H1 (cell line): ENCODE results near the gene ALKBH3. TPM values are rescaled to one million over a fixed set of nuclear protein-coding genes. Genes with fewer than 3 reads are reported as not detected.
A peak's percentile ranks its signal among the peaks of the same experiment; 100 is the strongest.

Experiments
- ATF2 ChIP-seq: IDR thresholded peaks from 2 replicates; pipeline ENCODE4 v1.6.1; 2012; ENCODE audit warnings: low read length, inconsistent platforms
- BACH1 ChIP-seq: IDR thresholded peaks from 2 replicates; pipeline ENCODE4 v1.6.1; 2012; ENCODE audit warnings: low read length, improper control_type of control experiment
- CREB1 ChIP-seq: IDR thresholded peaks from 2 replicates; pipeline ENCODE4 v1.6.1; 2012; ENCODE audit warnings: inconsistent platforms
- CTCF ChIP-seq, 3 experiments: IDR thresholded peaks; 1 replicate in 2 of 3; 2 replicates in 1 of 3; pipeline versions ENCODE4 v1.5.1 to v1.6.1; 2011; ENCODE audit warnings: low read length in 3 of 3, mild to moderate bottlenecking in 3 of 3, inconsistent platforms in 2 of 3, low read depth in 1 of 3, moderate library complexity in 1 of 3; ENCODE audit not compliant: insufficient read depth in 1 of 3; ENCODE audit errors: control extremely low read depth in 1 of 3
- EP300 ChIP-seq, 2 experiments: IDR thresholded peaks; 1 replicate in 1 of 2; 2 replicates in 1 of 2; pipeline ENCODE4 v1.6.1; 2011 to 2012; ENCODE audit warnings: low read depth in 2 of 2, low read length in 2 of 2, mild to moderate bottlenecking in 2 of 2, borderline replicate concordance in 1 of 2, inconsistent platforms in 1 of 2, moderate library complexity in 1 of 2
- KDM4A ChIP-seq: IDR thresholded peaks from one replicate; pipeline ENCODE4 v1.7.1; 2012; ENCODE audit warnings: low read depth, mild to moderate bottlenecking, moderate library complexity, low read length, inconsistent platforms; ENCODE audit not compliant: severe bottlenecking
- NANOG ChIP-seq: IDR thresholded peaks from 2 replicates; pipeline ENCODE4 v1.6.1; 2011; ENCODE audit warnings: low read length, low read depth, mild to moderate bottlenecking, inconsistent platforms; ENCODE audit not compliant: insufficient read depth, poor library complexity, severe bottlenecking
- SP4 ChIP-seq: IDR thresholded peaks from 2 replicates; pipeline ENCODE4 v1.6.1; 2012; ENCODE audit warnings: low read length, inconsistent platforms
- SUZ12 ChIP-seq: fragments of 200-600 bp; sonication (generic); IDR thresholded peaks from 2 replicates; pipeline ENCODE4 v1.6.1; 2012; ENCODE audit warnings: mild to moderate bottlenecking, inconsistent platforms, low read length, moderate library complexity, mixed read lengths
- TAF7 ChIP-seq: optimal IDR thresholded peaks from 2 replicates; pipeline ENCODE3; 2011; ENCODE audit warnings: low read depth, mild to moderate bottlenecking, inconsistent platforms, low read length, moderate library complexity, borderline replicate concordance
- TCF12 ChIP-seq: IDR thresholded peaks from 2 replicates; pipeline ENCODE4 v1.6.1; 2011; ENCODE audit warnings: low read depth, mild to moderate bottlenecking, low read length
- polyA plus RNA-seq, 7 experiments: library from polyadenylated mRNA; depleted of rRNA in 3 of 7; stranded (reverse) in 5 of 7; unstranded in 2 of 7; fragments of >200 nt in 5 of 7; fragments of 200-250 nt in 2 of 7; gene quantifications; 1 replicate in 5 of 7; 2 replicates in 1 of 7; 4 replicates in 1 of 7; pipeline versions ENCODE4 v1.2.1 to v1.2.3, GENCODE V29; 2011 to 2013; ENCODE audit warnings: missing spikeins in 2 of 7, mixed read lengths in 2 of 7
- total RNA-seq: library from RNA; stranded (reverse); fragmentation: NEBNext Ultra II Directional; extraction: Animal tissue kit (Norgen Biotek cat#: 25700); gene quantifications from 2 replicates; pipeline ENCODE4 v1.2.1, GENCODE V29; 2021

The ALKBH3 gene
- total and polyA plus RNA-seq, 2 of the 8 experiments (the other 6 are each of a cell fraction or from before 2014, with no cell fraction given), result 10.5 to 11.4 TPM

GRCh38 chr11:43944761-43945311 lies 64.2 kb downstream of the ALKBH3 start (continued):
- no peak for TF ChIP-seq TAF7
- TF ChIP-seq KDM4A, result no peak
- 0 out of 3 replicates have a peak, but pooled peaks of 1 of the 2 experiments have one; percentile 21 for TF ChIP-seq EP300 (IDR thresholded peaks at IDR 0.05; ENCODE audit: borderline replicate concordance in 1 of 2, low read depth in 2 of 2, low read length in 2 of 2)
- TF ChIP-seq CREB1, result peak; percentile 49; the same call in 1 of the 2 replicates
- peak; percentile 55; the same call in 1 of the 2 replicates for TF ChIP-seq BACH1
- peak; percentile 75 to 90 (median 78) for TF ChIP-seq CTCF (IDR thresholded peaks at IDR 0.05; ENCODE audit: control extremely low read depth in 1 of 3, insufficient read depth in 1 of 3, low read depth in 1 of 3, low read length in 3 of 3)
- TF ChIP-seq SP4, result no peak
- TF ChIP-seq TCF12, result no peak
- TF ChIP-seq ATF2, result no peak
- no peak for TF ChIP-seq NANOG
- TF ChIP-seq SUZ12, result no peak; the same call in 1 of the 2 replicates
